Neural progenitor cell (in vitro differentiated cells): Measurements from ENCODE around the gene EPYC. TPM values are rescaled to one million over a fixed set of nuclear protein-coding genes. Genes with fewer than 3 reads are reported as not detected.

Source experiments
- DNase-seq: peaks from one replicate; pipeline ENCODE4 v3.0.0-alpha.2; 2016; ENCODE audit warnings: low spot score
- H2AFZ ChIP-seq: fragments of 200-600 bp; sonication (generic); replicated peaks from 2 replicates; pipeline ENCODE4 v1.6.1; 2016; ENCODE audit warnings: antibody characterized with exemption
- H3F3A ChIP-seq: fragments of 200-600 bp; sonication (generic); 2 replicates; pipeline ENCODE4 v1.6.1; 2016; ENCODE audit warnings: antibody characterized with exemption, low read depth
- H3K27ac ChIP-seq: fragments of 200-600 bp; sonication (generic); 2 replicates; pipeline ENCODE4 v1.5.1; 2016; ENCODE audit warnings: mild to moderate bottlenecking
- H3K27me3 ChIP-seq: fragments of 200-600 bp; sonication (generic); 2 replicates; pipeline ENCODE4 v1.6.1; 2016; ENCODE audit warnings: mild to moderate bottlenecking, moderate library complexity
- H3K36me3 ChIP-seq: fragments of 200-600 bp; sonication (generic); 2 replicates; pipeline ENCODE4 v1.5.1; 2016
- H3K4me1 ChIP-seq: fragments of 200-600 bp; sonication (generic); 2 replicates; pipeline ENCODE4 v1.6.1; 2016; ENCODE audit warnings: mixed run types
- H3K4me2 ChIP-seq: fragments of 200-600 bp; sonication (generic); 2 replicates; pipeline ENCODE4 v1.6.1; 2016
- H3K4me3 ChIP-seq: fragments of 200-600 bp; sonication (generic); 2 replicates; pipeline ENCODE4 v1.5.1; 2016
- H3K79me2 ChIP-seq: fragments of 200-600 bp; sonication (generic); 2 replicates; pipeline ENCODE4 v1.6.1; 2016; ENCODE audit warnings: low read depth
- H3K9ac ChIP-seq: fragments of 200-600 bp; sonication (generic); 2 replicates; pipeline ENCODE4 v1.6.1; 2016
- H3K9me3 ChIP-seq: fragments of 200-600 bp; sonication (generic); 2 replicates; pipeline ENCODE4 v1.5.1; 2016; ENCODE audit warnings: low read depth
- H4K20me1 ChIP-seq: fragments of 200-600 bp; sonication (generic); 2 replicates; pipeline ENCODE4 v1.6.1; 2016; ENCODE audit warnings: low read depth
- H3K27ac Mint-ChIP-seq: 3 replicates; pipeline ENCODE4 v1.8.0; 2021; ENCODE audit warnings: mixed read lengths
- H3K27me3 Mint-ChIP-seq: 2 replicates; pipeline ENCODE4 v1.8.0; 2022; ENCODE audit warnings: low read depth, mild to moderate bottlenecking, inconsistent platforms, moderate library complexity, mixed read lengths; ENCODE audit not compliant: insufficient read depth
- H3K36me3 Mint-ChIP-seq: 3 replicates; pipeline ENCODE4 v1.8.0; 2021; ENCODE audit warnings: mixed read lengths
- H3K4me1 Mint-ChIP-seq: 3 replicates; pipeline ENCODE4 v1.8.0; 2021; ENCODE audit warnings: mixed read lengths
- H3K4me3 Mint-ChIP-seq: 3 replicates; pipeline ENCODE4 v1.8.0; 2021; ENCODE audit warnings: mild to moderate bottlenecking, moderate library complexity, mixed read lengths
- H3K9me3 Mint-ChIP-seq: 3 replicates; pipeline ENCODE4 v1.8.0; 2020; ENCODE audit warnings: mixed read lengths
- EZH2 ChIP-seq: fragments of 200-600 bp; sonication (generic); IDR thresholded peaks from 2 replicates; pipeline ENCODE4 v1.6.1; 2017; ENCODE audit warnings: antibody characterized with exemption, mild to moderate bottlenecking, moderate library complexity
- EZH2phosphoT487 ChIP-seq: fragments of 200-600 bp; sonication (generic); IDR thresholded peaks from 2 replicates; pipeline ENCODE4 v1.6.1; 2017; ENCODE audit warnings: antibody characterized with exemption
- total RNA-seq: library from RNA; depleted of rRNA; stranded (reverse); fragments of >200 nt; gene quantifications from 2 replicates; pipeline ENCODE4 v1.2.3, GENCODE V29; 2015; ENCODE audit warnings: low replicate concordance
- TF ChIP-seq, protein P1 (sequence below): fragments of 200-600 bp; sonication (generic); IDR thresholded peaks from 2 replicates; pipeline ENCODE4 v1.5.1; 2017; ENCODE audit warnings: antibody characterized with exemption, mild to moderate bottlenecking

EPYC gene
- total RNA-seq, 1 donor from 2014 or later, result not detected

DNA sequence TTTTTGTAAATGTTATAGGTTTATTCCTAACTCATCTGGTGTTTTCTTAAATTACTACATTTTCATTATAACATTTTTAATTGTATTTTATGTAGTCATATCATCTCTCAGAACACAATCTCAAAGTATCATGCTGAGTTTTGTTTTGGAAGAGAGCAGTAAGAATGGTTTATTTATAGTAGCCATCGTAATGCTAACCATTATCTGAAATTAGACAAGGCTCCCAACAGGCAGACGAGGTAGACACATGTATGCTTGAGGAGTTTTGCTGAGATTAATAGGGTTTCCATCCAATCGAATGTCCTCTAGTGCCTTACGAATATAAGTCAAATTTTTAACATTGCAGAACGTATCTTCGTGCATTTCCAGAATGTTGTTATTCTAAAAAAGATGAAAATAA is 40.8 kb downstream of the EPYC start:
- no peaks in the 10 kb centered on the region for H3F3A ChIP-seq
- no peaks in the 10 kb centered on the region for H3K9me3 ChIP-seq
- Mint-ChIP-seq H3K36me3 (no peaks in the 10 kb centered on the region), H3K27me3 (no peaks in the 10 kb centered on the region), H3K9me3 (peaks cover 3% of the 10 kb centered on the region), H3K27ac (no peak overlapping the region), H3K4me1 (no peaks in the 10 kb centered on the region), H3K4me3 (no peak overlapping the region)
- H3K79me2 ChIP-seq, result no peaks in the 10 kb centered on the region
- H3K27ac ChIP-seq, result no peak overlapping the region
- H3K36me3 ChIP-seq, result no peaks in the 10 kb centered on the region
- H4K20me1 ChIP-seq, result no peaks in the 10 kb centered on the region
- H3K4me2 ChIP-seq, result no peak overlapping the region
- H3K4me3 ChIP-seq, result no peak overlapping the region
- no peaks in the 10 kb centered on the region for H3K27me3 ChIP-seq
- no peak overlapping the region for H2AFZ ChIP-seq
- DNase-seq, result no peak
- no peaks in the 10 kb centered on the region for H3K4me1 ChIP-seq
- no peak overlapping the region for H3K9ac ChIP-seq
- TF ChIP-seq EZH2phosphoT487, result no peak
- TF ChIP-seq EZH2, result no peak
- TF ChIP-seq, protein P1, sequence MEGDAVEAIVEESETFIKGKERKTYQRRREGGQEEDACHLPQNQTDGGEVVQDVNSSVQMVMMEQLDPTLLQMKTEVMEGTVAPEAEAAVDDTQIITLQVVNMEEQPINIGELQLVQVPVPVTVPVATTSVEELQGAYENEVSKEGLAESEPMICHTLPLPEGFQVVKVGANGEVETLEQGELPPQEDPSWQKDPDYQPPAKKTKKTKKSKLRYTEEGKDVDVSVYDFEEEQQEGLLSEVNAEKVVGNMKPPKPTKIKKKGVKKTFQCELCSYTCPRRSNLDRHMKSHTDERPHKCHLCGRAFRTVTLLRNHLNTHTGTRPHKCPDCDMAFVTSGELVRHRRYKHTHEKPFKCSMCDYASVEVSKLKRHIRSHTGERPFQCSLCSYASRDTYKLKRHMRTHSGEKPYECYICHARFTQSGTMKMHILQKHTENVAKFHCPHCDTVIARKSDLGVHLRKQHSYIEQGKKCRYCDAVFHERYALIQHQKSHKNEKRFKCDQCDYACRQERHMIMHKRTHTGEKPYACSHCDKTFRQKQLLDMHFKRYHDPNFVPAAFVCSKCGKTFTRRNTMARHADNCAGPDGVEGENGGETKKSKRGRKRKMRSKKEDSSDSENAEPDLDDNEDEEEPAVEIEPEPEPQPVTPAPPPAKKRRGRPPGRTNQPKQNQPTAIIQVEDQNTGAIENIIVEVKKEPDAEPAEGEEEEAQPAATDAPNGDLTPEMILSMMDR, result no peak

DNA sequence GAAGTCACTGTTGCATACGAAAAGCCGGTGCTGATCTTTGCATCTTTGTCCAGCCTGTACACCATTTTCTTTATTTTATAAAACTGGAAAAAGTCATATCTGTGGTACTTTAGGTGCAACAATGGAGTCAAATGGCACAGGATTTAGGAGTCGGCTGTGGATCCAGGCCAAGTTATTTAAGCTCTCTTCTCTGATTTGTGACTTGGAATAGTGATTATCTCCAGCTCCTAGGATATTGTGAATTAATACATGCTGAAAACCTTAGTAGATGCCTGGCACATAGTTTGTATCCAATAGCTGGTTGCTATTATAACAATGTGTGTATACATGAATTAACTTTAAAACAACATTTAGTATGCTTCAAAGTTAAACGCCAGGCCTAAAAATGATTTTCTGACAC is 43.6 kb downstream of the EPYC start:
- H3K27ac ChIP-seq, result no peak overlapping the region
- no peak for TF ChIP-seq EZH2
- TF ChIP-seq, protein P1, result no peak
- no peak for TF ChIP-seq EZH2phosphoT487
- H3F3A ChIP-seq, result no peaks in the 10 kb centered on the region
- no peaks in the 10 kb centered on the region for H3K4me1 Mint-ChIP-seq
- H3K4me2 ChIP-seq, result no peak overlapping the region
- H2AFZ ChIP-seq, result no peak overlapping the region
- no peak overlapping the region for H3K4me3 ChIP-seq
- no peaks in the 10 kb centered on the region for H3K4me1 ChIP-seq
- H3K36me3 Mint-ChIP-seq, result no peaks in the 10 kb centered on the region
- H3K27ac Mint-ChIP-seq, result no peak overlapping the region
- no peak overlapping the region for H3K4me3 Mint-ChIP-seq
- H3K9me3 Mint-ChIP-seq, result peaks cover 3% of the 10 kb centered on the region
- H3K9me3 ChIP-seq, result no peaks in the 10 kb centered on the region
- no peak overlapping the region for H3K9ac ChIP-seq
- H3K27me3 ChIP-seq, result no peaks in the 10 kb centered on the region
- no peak for DNase-seq
- no peaks in the 10 kb centered on the region for H4K20me1 ChIP-seq
- H3K27me3 Mint-ChIP-seq, result no peaks in the 10 kb centered on the region
- H3K79me2 ChIP-seq, result no peaks in the 10 kb centered on the region
- H3K36me3 ChIP-seq, result no peaks in the 10 kb centered on the region

DNA sequence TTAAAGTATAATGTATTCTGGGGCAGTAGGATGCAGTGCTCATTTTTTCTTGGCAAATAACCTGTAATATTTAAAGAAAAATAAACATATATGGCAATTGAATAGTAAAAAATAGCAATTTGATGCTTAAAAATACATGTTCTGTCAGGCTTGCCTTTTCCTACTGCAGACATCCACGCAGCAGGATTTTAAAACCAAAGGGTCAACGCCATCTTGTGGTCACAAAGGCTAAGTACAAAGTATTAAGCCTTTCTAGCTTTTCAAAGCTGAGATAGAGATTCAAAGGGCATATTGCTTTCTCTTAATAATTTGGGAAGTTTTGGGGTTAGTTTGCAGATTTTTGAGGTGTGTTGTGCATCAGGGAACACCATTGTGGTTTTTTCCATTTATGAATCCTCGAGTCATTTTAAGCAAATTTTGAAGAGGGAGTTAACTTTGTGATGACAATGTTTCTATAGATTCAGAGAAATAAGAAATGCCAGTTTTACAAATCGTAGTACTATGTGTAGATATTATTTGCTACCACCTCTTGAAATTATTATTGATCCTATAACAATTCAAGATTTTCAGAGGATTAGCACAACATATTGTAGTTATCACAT is 45.1 kb downstream of the EPYC start:
- peak; percentile 67 for DNase-seq
- Histone ChIP-seq H3K27me3 (no peaks in the 10 kb centered on the region), H2AFZ (no peak overlapping the region), H3K36me3 (no peaks in the 10 kb centered on the region), H3K79me2 (no peaks in the 10 kb centered on the region), H3K27ac (no peak overlapping the region), H3K9ac (no peak overlapping the region), H3F3A (no peaks in the 10 kb centered on the region), H3K4me1 (no peaks in the 10 kb centered on the region), H4K20me1 (no peaks in the 10 kb centered on the region), H3K4me2 (no peak overlapping the region), H3K9me3 (no peaks in the 10 kb centered on the region), H3K4me3 (no peak overlapping the region)
- H3K27me3 Mint-ChIP-seq, result no peaks in the 10 kb centered on the region
- TF ChIP-seq, protein P1, result peak; percentile 78
- TF ChIP-seq EZH2 (no peak), EZH2phosphoT487 (no peak)
- peaks cover 3% of the 10 kb centered on the region for H3K9me3 Mint-ChIP-seq
- no peaks in the 10 kb centered on the region for H3K4me1 Mint-ChIP-seq
- H3K36me3 Mint-ChIP-seq, result no peaks in the 10 kb centered on the region
- no peak overlapping the region for H3K27ac Mint-ChIP-seq
- no peak overlapping the region for H3K4me3 Mint-ChIP-seq
